Fibroblast of pulmonary artery (primary cell): ENCODE measurements around the gene METTL24.

ENCODE experiments used
- DNase-seq: peaks from one replicate; pipeline ENCODE4 v3.0.0-alpha.2; 2010; ENCODE audit warnings: low read depth
- H3K4me3 ChIP-seq: replicated peaks from 2 replicates; pipeline ENCODE4 v1.5.1; 2011; ENCODE audit warnings: low read depth, mild to moderate bottlenecking, control low read depth, low read length, moderate library complexity
- CTCF ChIP-seq: IDR thresholded peaks from 2 replicates; pipeline ENCODE4 v1.5.1; 2011; ENCODE audit warnings: mild to moderate bottlenecking, control low read depth, low read length, inconsistent platforms; ENCODE audit errors: missing control alignments

The METTL24 gene

GRCh38 chr6:110395221-110395620 is 37.1 kb upstream of the METTL24 start:
- no peak for DNase-seq
- no peak overlapping the region for H3K4me3 ChIP-seq
- TF ChIP-seq CTCF: no peak

GRCh38 chr6:110394409-110394808 is 36.3 kb upstream of the METTL24 start:
- no peak for TF ChIP-seq CTCF
- no peak overlapping the region for H3K4me3 ChIP-seq
- DNase-seq: no peak

- no peak overlapping the region for H3K4me3 ChIP-seq
- TF ChIP-seq CTCF: no peak
- DNase-seq: no peak
Observed at GRCh38 chr6:110392727-110393126, 34.6 kb upstream of the METTL24 start.

- no peak for DNase-seq
- no peak overlapping the region for H3K4me3 ChIP-seq
- TF ChIP-seq CTCF: no peak
Observed at GRCh38 chr6:110390404-110390803, 32.3 kb upstream of the METTL24 start.

GRCh38 chr6:110389689-110390382 is 31.7 kb upstream of the METTL24 start:
- no peak for TF ChIP-seq CTCF
- no peak overlapping the region for H3K4me3 ChIP-seq
- no peak for DNase-seq

GRCh38 chr6:110387986-110388385 is 29.8 kb upstream of the METTL24 start:
- DNase-seq: no peak
- H3K4me3 ChIP-seq: no peak overlapping the region
- TF ChIP-seq CTCF: no peak

GRCh38 chr6:110385458-110385863 is 27.3 kb upstream of the METTL24 start:
- H3K4me3 ChIP-seq: no peak overlapping the region
- no peak for TF ChIP-seq CTCF
- DNase-seq: no peak
